ENCODE data around the gene GSX2. TPM values are rescaled to one million over a fixed set of nuclear protein-coding genes. Genes with fewer than 3 reads are reported as not detected.

The GSX2 gene
- total and polyA plus RNA-seq, 2 of the 8 experiments (the other 6 are each of a cell fraction or from before 2014, with no cell fraction given), result not detected

DNA sequence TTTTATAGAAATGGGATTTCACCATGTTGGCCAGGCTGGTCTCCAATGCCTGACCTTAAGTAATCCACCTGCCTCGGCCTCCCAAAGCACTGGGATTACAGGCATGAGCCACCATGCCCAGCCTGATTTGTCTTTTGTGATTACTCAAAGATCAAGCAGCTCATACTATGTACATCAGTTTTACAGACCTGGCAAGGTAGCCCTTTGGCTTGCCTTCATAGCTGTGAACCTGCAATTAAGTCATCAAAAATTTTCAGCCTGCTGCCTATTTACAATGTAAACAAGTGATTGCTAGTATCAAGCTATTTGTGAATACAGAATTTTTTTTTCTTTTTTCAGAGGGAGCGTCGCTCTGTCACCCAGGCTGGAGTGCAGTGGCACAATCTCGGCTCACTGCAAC lies 46.2 kb downstream of the GSX2 start (continued):
- TF ChIP-seq PHF8 (conservative IDR thresholded peaks at IDR 0.05; ENCODE audit: low read depth, low read length) (no peak), BCL11A (IDR thresholded peaks at IDR 0.05; ENCODE audit: low read depth in 2 of 2, low read length in 2 of 2) (no peak), SIX5 (IDR thresholded peaks at IDR 0.05; ENCODE audit: low read depth, low read length) (no peak), CHD2 (IDR thresholded peaks at IDR 0.05; ENCODE audit: low read length) (no peak)

Data from H1 (cell line).